ENCODE data around the gene BTG1. TPM values are rescaled to one million over a fixed set of nuclear protein-coding genes. Genes with fewer than 3 reads are reported as not detected.

The BTG1 gene
- total RNA-seq, 1 experiment from 2014 or later, result 26.7 TPM

DNA sequence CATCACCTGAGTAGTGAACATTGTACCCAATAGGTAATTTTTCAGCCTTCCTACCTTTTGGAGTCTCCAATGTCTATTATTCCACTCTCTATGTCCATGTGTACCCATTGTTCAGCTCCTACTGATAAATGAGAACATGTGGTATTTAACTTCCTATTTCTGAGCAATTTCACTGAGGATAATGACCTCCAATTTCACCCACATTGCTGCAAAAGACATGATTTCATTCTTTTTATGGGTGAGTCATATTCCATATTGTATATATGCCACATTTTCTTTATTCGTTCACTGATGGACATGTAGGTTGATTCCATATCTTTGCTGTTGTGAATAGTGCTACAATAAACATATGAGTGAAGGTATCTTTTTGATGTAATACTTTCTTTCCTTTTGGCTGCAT lies 16.4 kb upstream of the BTG1 start:
- H3K4me1 Mint-ChIP-seq, result 0 out of 2 replicates have a peak, but pooled peaks cover 3% of the 10 kb centered on the region
- no peak overlapping the region for H3K4me3 Mint-ChIP-seq
- no peak for ATAC-seq

More for the DNA sequence above, 16.4 kb upstream of the BTG1 start:
- Mint-ChIP-seq H3K36me3 (no peaks in the 10 kb centered on the region), H3K9me3 (no peaks in the 10 kb centered on the region), H3K27ac (no peak overlapping the region), H3K27me3 (ENCODE audit: low read depth) (no peaks in the 10 kb centered on the region)
- ChIA-PET POLR2A (no interaction called here), CTCF (interaction anchor here (0.5 kb wide), 1 partner anchor 553 kb away, joined by 6 read pairs; no protein-coding TSS in a partner anchor)
- no peak for DNase-seq (ENCODE audit: low spot score)
- TF ChIP-seq ZBTB21 (CRISPR knock-in tag; IDR thresholded peaks at IDR 0.05; ENCODE audit: borderline replicate concordance) (no peak), E2F4 (CRISPR knock-in tag; IDR thresholded peaks at IDR 0.05; ENCODE audit: borderline replicate concordance, low read depth) (no peak), ZNF671 (CRISPR knock-in tag; IDR thresholded peaks at IDR 0.05) (no peak), IRF1 (CRISPR knock-in tag; IDR thresholded peaks at IDR 0.05) (no peak), OVOL2 (CRISPR knock-in tag; IDR thresholded peaks at IDR 0.05; ENCODE audit: borderline replicate concordance) (no peak), ESRRA (CRISPR knock-in tag; IDR thresholded peaks at IDR 0.05; ENCODE audit: borderline replicate concordance) (no peak), CREB1 (CRISPR knock-in tag; IDR thresholded peaks at IDR 0.05) (no peak), PREB (CRISPR knock-in tag; IDR thresholded peaks at IDR 0.05; ENCODE audit: borderline replicate concordance) (no peak), AR (CRISPR knock-in tag; IDR thresholded peaks at IDR 0.05) (no peak), ZNF138 (CRISPR knock-in tag; conservative IDR thresholded peaks at IDR 0.05) (no peak), ZBTB43 (CRISPR knock-in tag; IDR thresholded peaks at IDR 0.05) (no peak), TP53 (CRISPR knock-in tag; IDR thresholded peaks at IDR 0.05) (no peak), FOXK1 (CRISPR knock-in tag; IDR thresholded peaks at IDR 0.05) (no peak)
- TF ChIP-seq, protein P1, sequence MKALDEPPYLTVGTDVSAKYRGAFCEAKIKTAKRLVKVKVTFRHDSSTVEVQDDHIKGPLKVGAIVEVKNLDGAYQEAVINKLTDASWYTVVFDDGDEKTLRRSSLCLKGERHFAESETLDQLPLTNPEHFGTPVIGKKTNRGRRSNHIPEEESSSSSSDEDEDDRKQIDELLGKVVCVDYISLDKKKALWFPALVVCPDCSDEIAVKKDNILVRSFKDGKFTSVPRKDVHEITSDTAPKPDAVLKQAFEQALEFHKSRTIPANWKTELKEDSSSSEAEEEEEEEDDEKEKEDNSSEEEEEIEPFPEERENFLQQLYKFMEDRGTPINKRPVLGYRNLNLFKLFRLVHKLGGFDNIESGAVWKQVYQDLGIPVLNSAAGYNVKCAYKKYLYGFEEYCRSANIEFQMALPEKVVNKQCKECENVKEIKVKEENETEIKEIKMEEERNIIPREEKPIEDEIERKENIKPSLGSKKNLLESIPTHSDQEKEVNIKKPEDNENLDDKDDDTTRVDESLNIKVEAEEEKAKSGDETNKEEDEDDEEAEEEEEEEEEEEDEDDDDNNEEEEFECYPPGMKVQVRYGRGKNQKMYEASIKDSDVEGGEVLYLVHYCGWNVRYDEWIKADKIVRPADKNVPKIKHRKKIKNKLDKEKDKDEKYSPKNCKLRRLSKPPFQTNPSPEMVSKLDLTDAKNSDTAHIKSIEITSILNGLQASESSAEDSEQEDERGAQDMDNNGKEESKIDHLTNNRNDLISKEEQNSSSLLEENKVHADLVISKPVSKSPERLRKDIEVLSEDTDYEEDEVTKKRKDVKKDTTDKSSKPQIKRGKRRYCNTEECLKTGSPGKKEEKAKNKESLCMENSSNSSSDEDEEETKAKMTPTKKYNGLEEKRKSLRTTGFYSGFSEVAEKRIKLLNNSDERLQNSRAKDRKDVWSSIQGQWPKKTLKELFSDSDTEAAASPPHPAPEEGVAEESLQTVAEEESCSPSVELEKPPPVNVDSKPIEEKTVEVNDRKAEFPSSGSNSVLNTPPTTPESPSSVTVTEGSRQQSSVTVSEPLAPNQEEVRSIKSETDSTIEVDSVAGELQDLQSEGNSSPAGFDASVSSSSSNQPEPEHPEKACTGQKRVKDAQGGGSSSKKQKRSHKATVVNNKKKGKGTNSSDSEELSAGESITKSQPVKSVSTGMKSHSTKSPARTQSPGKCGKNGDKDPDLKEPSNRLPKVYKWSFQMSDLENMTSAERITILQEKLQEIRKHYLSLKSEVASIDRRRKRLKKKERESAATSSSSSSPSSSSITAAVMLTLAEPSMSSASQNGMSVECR (CRISPR knock-in tag; IDR thresholded peaks at IDR 0.05; ENCODE audit: borderline replicate concordance), result no peak
- TF ChIP-seq, protein P2, sequence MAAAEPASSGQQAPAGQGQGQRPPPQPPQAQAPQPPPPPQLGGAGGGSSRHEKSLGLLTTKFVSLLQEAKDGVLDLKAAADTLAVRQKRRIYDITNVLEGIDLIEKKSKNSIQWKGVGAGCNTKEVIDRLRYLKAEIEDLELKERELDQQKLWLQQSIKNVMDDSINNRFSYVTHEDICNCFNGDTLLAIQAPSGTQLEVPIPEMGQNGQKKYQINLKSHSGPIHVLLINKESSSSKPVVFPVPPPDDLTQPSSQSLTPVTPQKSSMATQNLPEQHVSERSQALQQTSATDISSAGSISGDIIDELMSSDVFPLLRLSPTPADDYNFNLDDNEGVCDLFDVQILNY (CRISPR knock-in tag; IDR thresholded peaks at IDR 0.05), result no peak
- TF ChIP-seq, protein P3, sequence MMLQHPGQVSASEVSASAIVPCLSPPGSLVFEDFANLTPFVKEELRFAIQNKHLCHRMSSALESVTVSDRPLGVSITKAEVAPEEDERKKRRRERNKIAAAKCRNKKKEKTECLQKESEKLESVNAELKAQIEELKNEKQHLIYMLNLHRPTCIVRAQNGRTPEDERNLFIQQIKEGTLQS (CRISPR knock-in tag; conservative IDR thresholded peaks at IDR 0.05), result no peak
- TF ChIP-seq, protein P4, sequence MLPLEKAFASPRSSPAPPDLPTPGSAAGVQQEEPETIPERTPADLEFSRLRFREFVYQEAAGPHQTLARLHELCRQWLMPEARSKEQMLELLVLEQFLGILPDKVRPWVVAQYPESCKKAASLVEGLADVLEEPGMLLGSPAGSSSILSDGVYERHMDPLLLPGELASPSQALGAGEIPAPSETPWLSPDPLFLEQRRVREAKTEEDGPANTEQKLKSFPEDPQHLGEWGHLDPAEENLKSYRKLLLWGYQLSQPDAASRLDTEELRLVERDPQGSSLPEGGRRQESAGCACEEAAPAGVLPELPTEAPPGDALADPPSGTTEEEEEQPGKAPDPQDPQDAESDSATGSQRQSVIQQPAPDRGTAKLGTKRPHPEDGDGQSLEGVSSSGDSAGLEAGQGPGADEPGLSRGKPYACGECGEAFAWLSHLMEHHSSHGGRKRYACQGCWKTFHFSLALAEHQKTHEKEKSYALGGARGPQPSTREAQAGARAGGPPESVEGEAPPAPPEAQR (CRISPR knock-in tag; IDR thresholded peaks at IDR 0.05), result no peak
- TF ChIP-seq, protein P5, sequence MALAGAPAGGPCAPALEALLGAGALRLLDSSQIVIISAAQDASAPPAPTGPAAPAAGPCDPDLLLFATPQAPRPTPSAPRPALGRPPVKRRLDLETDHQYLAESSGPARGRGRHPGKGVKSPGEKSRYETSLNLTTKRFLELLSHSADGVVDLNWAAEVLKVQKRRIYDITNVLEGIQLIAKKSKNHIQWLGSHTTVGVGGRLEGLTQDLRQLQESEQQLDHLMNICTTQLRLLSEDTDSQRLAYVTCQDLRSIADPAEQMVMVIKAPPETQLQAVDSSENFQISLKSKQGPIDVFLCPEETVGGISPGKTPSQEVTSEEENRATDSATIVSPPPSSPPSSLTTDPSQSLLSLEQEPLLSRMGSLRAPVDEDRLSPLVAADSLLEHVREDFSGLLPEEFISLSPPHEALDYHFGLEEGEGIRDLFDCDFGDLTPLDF (CRISPR knock-in tag; IDR thresholded peaks at IDR 0.05), result no peak
- TF ChIP-seq, protein P6, sequence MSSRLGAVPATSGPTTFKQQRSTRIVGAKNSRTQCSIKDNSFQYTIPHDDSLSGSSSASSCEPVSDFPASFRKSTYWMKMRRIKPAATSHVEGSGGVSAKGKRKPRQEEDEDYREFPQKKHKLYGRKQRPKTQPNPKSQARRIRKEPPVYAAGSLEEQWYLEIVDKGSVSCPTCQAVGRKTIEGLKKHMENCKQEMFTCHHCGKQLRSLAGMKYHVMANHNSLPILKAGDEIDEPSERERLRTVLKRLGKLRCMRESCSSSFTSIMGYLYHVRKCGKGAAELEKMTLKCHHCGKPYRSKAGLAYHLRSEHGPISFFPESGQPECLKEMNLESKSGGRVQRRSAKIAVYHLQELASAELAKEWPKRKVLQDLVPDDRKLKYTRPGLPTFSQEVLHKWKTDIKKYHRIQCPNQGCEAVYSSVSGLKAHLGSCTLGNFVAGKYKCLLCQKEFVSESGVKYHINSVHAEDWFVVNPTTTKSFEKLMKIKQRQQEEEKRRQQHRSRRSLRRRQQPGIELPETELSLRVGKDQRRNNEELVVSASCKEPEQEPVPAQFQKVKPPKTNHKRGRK (CRISPR knock-in tag; IDR thresholded peaks at IDR 0.05; ENCODE audit: borderline replicate concordance), result no peak
